PC-9 (cell line): ENCODE data around the gene DTNBP1.
A peak's percentile ranks its signal among the peaks of the same experiment; 100 is the strongest.

Source experiments
- EZH2 ChIP-seq: fragments of 200-600 bp; sonication (generic); IDR thresholded peaks from 2 replicates; pipeline ENCODE4 v1.8.0; 2017; ENCODE audit warnings: antibody characterized with exemption, low read depth
- TF ChIP-seq, protein P1 (sequence below): fragments of 200-600 bp; sonication (generic); conservative IDR thresholded peaks from 2 replicates; pipeline ENCODE4 v1.6.1; 2017; ENCODE audit warnings: mixed run types, antibody characterized with exemption, mild to moderate bottlenecking, moderate library complexity

DNA sequence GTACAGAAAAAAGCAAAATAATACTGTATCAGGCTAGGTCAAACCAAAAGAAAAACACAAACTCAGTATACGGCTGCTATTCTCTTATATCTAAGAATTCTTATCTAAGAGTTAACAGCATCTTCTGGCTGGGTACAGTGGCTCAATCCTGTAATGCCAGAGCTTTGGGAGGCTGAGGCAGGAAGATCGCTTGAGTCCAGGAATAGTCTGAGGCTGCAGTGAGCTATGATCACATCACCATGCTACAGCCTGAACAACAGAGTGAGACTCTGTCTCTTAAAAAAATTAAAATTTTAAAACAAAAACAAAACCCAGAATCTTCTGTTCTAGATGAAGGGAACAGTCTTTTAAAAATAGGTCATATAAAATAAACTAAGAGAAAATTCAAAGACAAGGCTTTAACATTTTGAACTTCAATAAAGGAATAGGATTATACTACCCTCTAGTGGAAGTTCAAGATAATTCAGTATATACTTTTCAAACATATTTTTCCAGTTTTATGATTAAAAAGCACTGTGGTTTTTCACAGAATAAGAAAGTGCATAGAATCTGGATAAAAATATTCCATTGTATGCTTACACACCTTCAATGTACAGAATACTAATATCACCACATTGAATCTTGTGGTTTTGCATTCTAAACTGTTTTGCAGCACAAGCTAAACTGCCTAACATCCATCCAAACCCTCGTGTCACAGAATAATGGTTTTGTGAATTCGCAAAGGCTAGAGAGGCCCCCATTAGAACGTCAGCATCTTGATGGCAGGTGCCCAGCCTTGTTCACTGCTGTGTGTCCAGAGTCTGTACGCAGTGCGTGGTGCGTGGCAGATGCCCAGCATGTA lies 39.3 kb downstream of the DTNBP1 start:
- TF ChIP-seq, protein P1, sequence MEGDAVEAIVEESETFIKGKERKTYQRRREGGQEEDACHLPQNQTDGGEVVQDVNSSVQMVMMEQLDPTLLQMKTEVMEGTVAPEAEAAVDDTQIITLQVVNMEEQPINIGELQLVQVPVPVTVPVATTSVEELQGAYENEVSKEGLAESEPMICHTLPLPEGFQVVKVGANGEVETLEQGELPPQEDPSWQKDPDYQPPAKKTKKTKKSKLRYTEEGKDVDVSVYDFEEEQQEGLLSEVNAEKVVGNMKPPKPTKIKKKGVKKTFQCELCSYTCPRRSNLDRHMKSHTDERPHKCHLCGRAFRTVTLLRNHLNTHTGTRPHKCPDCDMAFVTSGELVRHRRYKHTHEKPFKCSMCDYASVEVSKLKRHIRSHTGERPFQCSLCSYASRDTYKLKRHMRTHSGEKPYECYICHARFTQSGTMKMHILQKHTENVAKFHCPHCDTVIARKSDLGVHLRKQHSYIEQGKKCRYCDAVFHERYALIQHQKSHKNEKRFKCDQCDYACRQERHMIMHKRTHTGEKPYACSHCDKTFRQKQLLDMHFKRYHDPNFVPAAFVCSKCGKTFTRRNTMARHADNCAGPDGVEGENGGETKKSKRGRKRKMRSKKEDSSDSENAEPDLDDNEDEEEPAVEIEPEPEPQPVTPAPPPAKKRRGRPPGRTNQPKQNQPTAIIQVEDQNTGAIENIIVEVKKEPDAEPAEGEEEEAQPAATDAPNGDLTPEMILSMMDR, result peak; percentile 84
- no peak for TF ChIP-seq EZH2
